ENCODE data around the gene PPP2R2C. TPM values are rescaled to one million over a fixed set of nuclear protein-coding genes. Genes with fewer than 3 reads are reported as not detected.

PPP2R2C gene
- total and polyA plus RNA-seq, 2 of the 4 experiments (the other 2 are of a cell fraction) = 0.03 TPM; not detected in 1

DNA sequence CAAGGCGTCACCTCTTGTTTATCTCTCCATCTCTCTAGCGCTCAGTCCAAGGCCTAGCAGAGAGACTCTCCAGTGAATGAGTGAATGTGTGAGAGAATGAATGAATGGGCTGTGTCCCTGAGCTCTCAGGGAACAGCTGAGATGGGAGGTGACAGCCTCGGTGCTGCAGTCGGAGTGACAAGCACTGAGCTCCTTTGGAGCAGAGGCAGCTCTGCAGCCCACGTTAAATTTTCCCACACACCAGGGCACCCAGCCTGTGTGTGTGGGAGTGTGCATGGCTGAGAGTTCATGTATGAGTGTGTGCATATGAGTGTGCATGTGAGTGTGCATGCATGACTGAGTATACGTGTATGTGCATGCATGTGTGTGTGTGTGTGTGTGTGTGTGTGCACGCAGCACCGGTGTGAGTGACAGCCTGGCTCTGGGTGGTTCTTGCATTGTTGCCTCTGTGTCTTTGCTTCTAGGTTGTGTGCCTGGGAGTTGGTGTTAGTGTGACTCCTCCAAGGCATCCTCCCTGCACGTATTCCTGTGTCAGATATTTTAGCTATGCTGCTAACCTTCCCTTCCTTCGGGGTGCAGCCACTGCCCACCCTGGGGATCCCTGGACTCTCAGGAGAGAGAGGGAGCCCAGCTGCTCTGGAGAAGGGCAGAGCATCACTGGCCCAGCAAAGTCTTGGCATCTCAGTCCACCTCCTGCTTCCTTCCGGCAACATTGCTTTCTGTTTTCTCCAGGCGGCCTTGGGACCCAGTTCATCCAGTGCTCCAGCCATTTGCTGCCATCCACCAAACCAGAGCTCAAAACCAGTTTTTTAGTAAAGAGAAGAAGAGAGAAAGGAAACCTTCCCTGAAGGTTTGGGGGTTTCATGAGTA lies 98.6 kb downstream of the PPP2R2C start:
- H3K27me3 ChIP-seq (ENCODE audit: control insufficient read depth, insufficient read depth, low read length) = peaks cover 12% of the 10 kb centered on the region
- no peak overlapping the region for H3K4me2 ChIP-seq (ENCODE audit: low read depth, low read length)
- dilution Hi-C loops (cut with HindIII; ENCODE audit: low sequenced_read_pairs, unreplicated experiment) = no loop called here
- no peak overlapping the region for H2BK20ac ChIP-seq (ENCODE audit: low read depth, low read length)
- H3K9me1 ChIP-seq (ENCODE audit: insufficient read depth, low read length) = no peaks in the 10 kb centered on the region
- no peak overlapping the region for H3K14ac ChIP-seq (replicated peaks; ENCODE audit: low read depth, low read length)
- in situ Hi-C loops (cut with MboI; ENCODE audit: low sequenced_read_pairs) = no loop called here
- no peak overlapping the region for H3K4me3 ChIP-seq (ENCODE audit: insufficient read depth, low read depth, low read length)
- H2BK120ac ChIP-seq (ENCODE audit: low read depth, low read length) = no peak overlapping the region
- TF ChIP-seq BHLHE40 (IDR thresholded peaks at IDR 0.05; ENCODE audit: low read depth, low read length) (no peak), CEBPB (IDR thresholded peaks at IDR 0.05; ENCODE audit: low read depth, low read length) (no peak), SMC3 (IDR thresholded peaks at IDR 0.05; ENCODE audit: low read depth, low read length) (no peak), POLR2A (IDR thresholded peaks at IDR 0.05; ENCODE audit: low read depth, low read length) (no peak), FOS (IDR thresholded peaks at IDR 0.05; ENCODE audit: low read depth, low read length) (no peak)
- CTCF ChIA-PET = no interaction called here
- no peak overlapping the region for H3K4ac ChIP-seq (ENCODE audit: low read depth, low read length)
- H3K9ac ChIP-seq (ENCODE audit: low read depth, low read length) = no peak overlapping the region
- H2BK15ac ChIP-seq (ENCODE audit: low read depth, low read length) = no peak overlapping the region
- no peak overlapping the region for H4K8ac ChIP-seq (ENCODE audit: low read depth in 2 of 2, low read length in 2 of 2)
- H2AK9ac ChIP-seq (replicated peaks; ENCODE audit: low read depth, low read length, poor library complexity) = no peak overlapping the region
- no peaks in the 10 kb centered on the region for H3K9me3 ChIP-seq (ENCODE audit: control insufficient read depth, insufficient read depth, low read length)
- no peak for DNase-seq
- POLR2A ChIA-PET (ENCODE audit: unreplicated experiment) = no interaction called here
- no peak overlapping the region for H3K27ac ChIP-seq (ENCODE audit: insufficient read depth, low read length)
- no peak overlapping the region for H3K23ac ChIP-seq (ENCODE audit: low read depth, low read length)
- no peaks in the 10 kb centered on the region for H4K20me1 ChIP-seq (ENCODE audit: insufficient read depth, low read length)
- intact Hi-C loops (cut with micrococcal nuclease) = no loop called here
- no peak overlapping the region for H2AK5ac ChIP-seq (ENCODE audit: low read depth, low read length)
- H2BK5ac ChIP-seq (ENCODE audit: low read depth, low read length, poor library complexity, severe bottlenecking) = no peak overlapping the region
- ATAC-seq (ENCODE audit: low read depth) = no peak
- no peak overlapping the region for H3K18ac ChIP-seq (ENCODE audit: low read depth, low read length)
- H4K91ac ChIP-seq (ENCODE audit: insufficient read depth, low read depth, low read length) = no peak overlapping the region
- no peak overlapping the region for H4K5ac ChIP-seq (ENCODE audit: low read depth, low read length)
- H3K36me3 ChIP-seq (ENCODE audit: control insufficient read depth, insufficient read depth, low read length) = no peaks in the 10 kb centered on the region
- BruUV-seq (replicated peaks) = no TSS peak
- no peaks in the 10 kb centered on the region for H3K4me1 ChIP-seq (ENCODE audit: control insufficient read depth, insufficient read depth, low read length)
- WGBS, 2 experiments (ENCODE audit: extremely low coverage in 2 of 2, insufficient read length in 1 of 2) = 100% methylated on average over 1 of the region's 12 CpGs; no CpG with 5 or more reads in 1 of the 2 experiments
- no peaks in the 10 kb centered on the region for H3K79me1 ChIP-seq (ENCODE audit: low read depth in 1 of 2, low read length in 2 of 2)
- no peak overlapping the region for H2AFZ ChIP-seq (replicated peaks; ENCODE audit: low read length, poor library complexity)
- no peak overlapping the region for H3K56ac ChIP-seq (ENCODE audit: extremely low read depth, insufficient read depth, low read length)

Data from IMR-90 (cell line).